Measurements from ENCODE around the gene PSMD14. TPM values are rescaled to one million over a fixed set of nuclear protein-coding genes. Genes with fewer than 3 reads are reported as not detected.

The PSMD14 gene
- total RNA-seq, 1 experiment from 2014 or later: 83.7 TPM

- Mint-ChIP-seq H3K9me3 (peaks cover 4 to 7% of the 10 kb centered on the region in 2 experiments; a peak in 3 of 5 replicates), H3K27me3 (ENCODE audit: low read depth) (no peaks in the 10 kb centered on the region), H3K27ac (no peak overlapping the region), H3K36me3 (ENCODE audit: insufficient read depth in 1 of 3, low read depth in 3 of 3) (peaks cover 0 to 10% (median 0%) of the 10 kb centered on the region in 3 experiments; a peak in 1 of 7 replicates), H3K4me1 (peaks cover 3 to 9% of the 10 kb centered on the region in 2 experiments; a peak in 2 of 4 replicates), H3K4me3 (no peak overlapping the region)
- H3K18ac ChIP-seq (ENCODE audit: insufficient read length, low read depth, low read length): no peak overlapping the region
- DNase-seq: no peak
- H4K5ac ChIP-seq (ENCODE audit: insufficient read length, low read depth, low read length): no peak overlapping the region
- no peak overlapping the region for H2AFZ ChIP-seq (ENCODE audit: low read length)
- H2BK15ac ChIP-seq (ENCODE audit: low read depth, low read length): no peak overlapping the region
- H2AK5ac ChIP-seq (ENCODE audit: insufficient read length, low read length): no peak overlapping the region
- H3K23ac ChIP-seq (ENCODE audit: insufficient read length, low read depth, low read length): no peak overlapping the region
- no peak overlapping the region for H4K8ac ChIP-seq (replicated peaks; ENCODE audit: insufficient read length, low read depth, low read length)
- no peaks in the 10 kb centered on the region; the same call in 1 of the 2 replicates for H3K79me2 ChIP-seq (ENCODE audit: insufficient read depth, low read length)
- WGBS (ENCODE audit: extremely low coverage, insufficient read length, low lambda C conversion rate): no CpG with 5 or more reads among the region's 1 CpG
- H2BK12ac ChIP-seq (ENCODE audit: insufficient read length, low read depth, low read length): no peak overlapping the region
- H3K4me2 ChIP-seq (ENCODE audit: insufficient read depth, insufficient read length, low read length): no peak overlapping the region
- no peaks in the 10 kb centered on the region for H3K27me3 ChIP-seq (ENCODE audit: insufficient read depth, low read length)
- no peak overlapping the region for H2BK120ac ChIP-seq (ENCODE audit: low read depth, low read length, poor library complexity, severe bottlenecking)
- H3K14ac ChIP-seq (ENCODE audit: insufficient read depth, low read length): no peak overlapping the region
- no peaks in the 10 kb centered on the region for H3K4me1 ChIP-seq (ENCODE audit: insufficient read depth, low read length)
- no peak overlapping the region for H3K4ac ChIP-seq (ENCODE audit: low read depth, low read length)
- no peak overlapping the region for H3T11ph ChIP-seq (ENCODE audit: low read length)
- no peak overlapping the region for H3K9ac ChIP-seq (ENCODE audit: extremely low read depth, insufficient read length, low read length)
- no peak for TF ChIP-seq CTCF (conservative IDR thresholded peaks at IDR 0.05)
- no peak overlapping the region for H4K91ac ChIP-seq (ENCODE audit: insufficient read length, low read depth, low read length)
- H3K23me2 ChIP-seq (ENCODE audit: insufficient read length, low read depth, low read length, poor library complexity, severe bottlenecking): no peaks in the 10 kb centered on the region
- no peak overlapping the region for H3K27ac ChIP-seq (ENCODE audit: insufficient read length, low read depth, low read length)
- no peaks in the 10 kb centered on the region for H4K20me1 ChIP-seq (ENCODE audit: control insufficient read depth, insufficient read depth, insufficient read length)
- H3K56ac ChIP-seq (ENCODE audit: insufficient read length, low read depth, low read length): no peak overlapping the region
- H3K79me1 ChIP-seq (ENCODE audit: insufficient read depth, low read depth, low read length, poor library complexity, severe bottlenecking): no peaks in the 10 kb centered on the region
- no peak overlapping the region for H2BK20ac ChIP-seq (ENCODE audit: low read depth, low read length, poor library complexity, severe bottlenecking)
- no peak overlapping the region for H2BK5ac ChIP-seq (ENCODE audit: insufficient read length, low read length)
- H3K9me3 ChIP-seq (ENCODE audit: control insufficient read depth, low read depth, low read length): no peaks in the 10 kb centered on the region
These were observed 4.6 kb upstream of the PSMD14 start for GRCh38 chr2:161303535-161304050.
